Measurements from ENCODE around the gene VAMP2. TPM values are rescaled to one million over a fixed set of nuclear protein-coding genes. Genes with fewer than 3 reads are reported as not detected.

The VAMP2 gene
- total RNA-seq, 2 experiments from 2014 or later = 116 to 118 TPM

DNA sequence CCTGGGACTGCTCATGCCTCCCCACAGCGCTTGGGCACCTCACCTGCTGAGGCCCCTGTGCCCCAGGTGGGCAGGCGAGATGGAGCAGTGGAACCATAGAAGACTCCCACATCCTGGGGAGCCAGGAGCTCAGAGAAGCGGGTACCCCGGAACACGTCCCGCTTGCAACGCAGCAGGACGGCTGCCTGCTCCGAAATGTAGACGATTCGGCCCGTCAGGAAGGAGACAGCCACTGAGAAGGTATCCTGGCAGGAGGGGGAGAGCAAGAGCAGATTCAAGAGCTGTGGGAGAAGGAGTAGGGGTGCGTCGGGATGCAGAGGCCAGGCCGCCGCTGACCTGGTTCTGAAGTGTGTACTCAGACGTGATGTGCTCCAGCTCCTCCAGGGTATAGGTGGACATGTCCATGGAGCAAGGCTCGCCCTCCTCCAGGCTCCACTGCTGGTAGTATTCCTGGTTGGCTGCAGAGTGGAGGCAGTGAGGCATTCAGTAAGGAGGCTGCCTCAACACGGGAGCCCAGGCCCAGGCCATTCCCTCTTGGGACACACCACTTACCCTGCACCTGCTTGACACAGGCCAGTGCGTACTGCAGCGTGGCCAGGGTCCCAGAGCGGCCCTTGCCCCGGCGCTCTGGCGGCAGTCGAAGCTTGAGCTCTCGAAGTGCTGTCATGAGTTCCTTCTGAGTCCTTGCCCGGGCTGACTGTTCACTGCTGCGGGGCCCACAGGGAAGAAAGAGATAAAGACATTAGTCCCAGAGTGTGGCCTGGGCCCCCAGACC is 13.1 kb downstream of the VAMP2 start:
- H3K4me1 Mint-ChIP-seq = peaks cover 27% of the 10 kb centered on the region
- H3K27me3 Mint-ChIP-seq = no peaks in the 10 kb centered on the region
- no peak overlapping the region for H3K4me3 Mint-ChIP-seq
- H3K36me3 Mint-ChIP-seq = peaks cover 11% of the 10 kb centered on the region
- DNase-seq (no peak), ATAC-seq (ENCODE audit: low read depth) (no peak)
- H3K9me3 Mint-ChIP-seq = no peaks in the 10 kb centered on the region
- no peak overlapping the region for H3K27ac Mint-ChIP-seq
- POLR2A ChIA-PET = interaction anchor here (0.5 to 2.1 kb wide), 3 partner anchors 14 to 622 kb away, joined by 3 to 11 read pairs (median 3); no protein-coding TSS in a partner anchor

DNA sequence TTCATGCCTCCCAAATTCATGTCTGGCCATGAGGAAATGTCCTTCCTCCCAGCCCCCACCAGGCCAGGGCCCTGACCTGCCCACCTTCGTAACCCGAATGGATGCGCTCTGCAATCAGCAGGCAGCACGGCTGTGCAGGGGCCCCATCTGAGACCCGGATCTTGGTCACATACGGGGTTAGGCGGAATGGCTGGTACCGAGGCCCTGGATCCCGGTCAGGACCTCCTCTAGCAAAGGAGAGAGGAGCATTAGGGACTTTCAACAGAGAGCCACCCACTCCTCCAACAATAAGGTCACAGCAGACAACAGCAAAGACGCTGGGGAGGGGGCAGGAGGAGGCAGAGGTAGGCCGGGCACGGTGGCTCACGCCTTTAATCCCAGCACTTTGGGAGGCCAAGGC is 14.2 kb downstream of the VAMP2 start:
- Mint-ChIP-seq H3K9me3 (no peaks in the 10 kb centered on the region), H3K27ac (no peak overlapping the region), H3K27me3 (no peaks in the 10 kb centered on the region), H3K4me3 (no peak overlapping the region), H3K36me3 (peaks cover 15% of the 10 kb centered on the region), H3K4me1 (peaks cover 21% of the 10 kb centered on the region)
- no peak for DNase-seq
- no peak for ATAC-seq (ENCODE audit: low read depth)
- POLR2A ChIA-PET = interaction anchor here (1.4 kb wide), 1 partner anchor 8 kb away, joined by 5 read pairs; no protein-coding TSS in a partner anchor

DNA sequence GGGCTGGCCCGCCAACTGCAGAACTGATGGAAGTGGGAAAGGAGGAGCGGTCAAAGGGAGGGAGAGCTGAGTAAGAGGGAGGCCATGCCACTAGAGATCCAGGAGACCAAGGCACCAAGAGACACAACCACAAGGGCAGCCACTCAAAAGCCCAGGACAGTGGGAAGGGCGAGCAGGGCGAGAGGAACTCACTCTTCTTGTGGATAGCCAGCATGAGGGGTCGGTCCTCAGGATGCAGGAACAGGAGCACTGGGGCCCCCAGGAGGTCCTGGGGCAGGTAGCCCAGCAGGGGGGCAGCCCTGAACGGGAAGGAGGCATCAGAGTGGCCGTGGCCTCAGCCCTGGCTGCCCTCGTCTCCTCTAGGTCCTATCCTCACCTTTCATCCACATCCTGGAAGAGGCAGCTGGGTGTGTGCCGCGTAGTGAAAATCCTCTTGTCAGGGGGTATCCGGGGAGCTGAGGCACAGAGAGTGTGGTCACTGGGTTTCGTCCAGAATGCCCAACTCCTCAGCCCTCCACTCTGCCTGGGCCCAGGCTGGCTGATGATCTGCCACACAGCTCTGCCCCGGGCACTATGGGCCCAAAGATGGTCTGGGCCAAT is 14.8 kb downstream of the VAMP2 start:
- H3K9me3 Mint-ChIP-seq = no peaks in the 10 kb centered on the region
- H3K4me3 Mint-ChIP-seq = no peak overlapping the region
- POLR2A ChIA-PET = interaction anchor here (1.1 to 1.4 kb wide), 2 partner anchors 9 to 82 kb away, joined by 3 to 5 read pairs; no protein-coding TSS in a partner anchor
- peaks cover 14% of the 10 kb centered on the region for H3K4me1 Mint-ChIP-seq
- no peaks in the 10 kb centered on the region for H3K27me3 Mint-ChIP-seq
- DNase-seq = no peak
- ATAC-seq (ENCODE audit: low read depth) = no peak
- no peak overlapping the region for H3K27ac Mint-ChIP-seq
- peaks cover 15% of the 10 kb centered on the region for H3K36me3 Mint-ChIP-seq

DNA sequence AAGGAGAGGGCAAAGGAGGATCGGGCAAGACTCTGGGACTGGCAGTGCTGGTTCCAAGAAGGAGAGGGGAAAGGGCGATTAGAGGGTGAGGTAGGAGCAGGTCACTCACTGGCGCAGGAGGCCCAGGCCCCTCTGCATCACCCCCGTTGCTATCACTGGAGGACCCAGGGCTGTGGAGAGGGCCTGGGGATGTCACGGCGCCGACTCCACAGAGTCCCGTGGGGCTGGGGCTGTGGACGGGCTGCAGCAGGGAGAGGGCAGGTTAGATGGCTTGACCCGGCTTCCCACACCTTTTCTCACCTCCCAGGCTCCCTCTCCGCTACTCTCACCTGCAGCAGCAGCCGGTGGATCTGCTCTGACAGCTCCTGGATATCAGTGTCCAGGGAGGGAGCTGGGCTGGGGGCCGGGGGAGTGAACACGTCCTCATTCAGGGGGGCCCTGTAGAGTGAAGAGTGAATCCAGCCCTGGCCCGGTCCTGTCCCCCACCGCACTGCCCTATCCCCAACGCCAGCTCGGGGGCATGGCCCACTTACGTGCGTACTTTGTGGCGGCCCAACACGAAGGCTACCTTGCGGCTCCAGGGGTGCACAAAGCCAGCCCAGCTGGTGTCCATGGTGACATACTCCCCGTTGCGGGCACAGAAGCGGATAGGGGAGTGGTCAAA is 15.5 kb downstream of the VAMP2 start:
- no peak overlapping the region for H3K27ac Mint-ChIP-seq
- peaks cover 8% of the 10 kb centered on the region for H3K4me1 Mint-ChIP-seq
- no peak overlapping the region for H3K4me3 Mint-ChIP-seq
- no peaks in the 10 kb centered on the region for H3K9me3 Mint-ChIP-seq
- H3K36me3 Mint-ChIP-seq = peaks cover 15% of the 10 kb centered on the region
- POLR2A ChIA-PET = interaction anchor here (1.1 to 1.4 kb wide), 2 partner anchors 9 to 83 kb away, joined by 3 to 5 read pairs; no protein-coding TSS in a partner anchor
- H3K27me3 Mint-ChIP-seq = no peaks in the 10 kb centered on the region
- no peak for DNase-seq
- ATAC-seq (ENCODE audit: low read depth) = no peak

DNA sequence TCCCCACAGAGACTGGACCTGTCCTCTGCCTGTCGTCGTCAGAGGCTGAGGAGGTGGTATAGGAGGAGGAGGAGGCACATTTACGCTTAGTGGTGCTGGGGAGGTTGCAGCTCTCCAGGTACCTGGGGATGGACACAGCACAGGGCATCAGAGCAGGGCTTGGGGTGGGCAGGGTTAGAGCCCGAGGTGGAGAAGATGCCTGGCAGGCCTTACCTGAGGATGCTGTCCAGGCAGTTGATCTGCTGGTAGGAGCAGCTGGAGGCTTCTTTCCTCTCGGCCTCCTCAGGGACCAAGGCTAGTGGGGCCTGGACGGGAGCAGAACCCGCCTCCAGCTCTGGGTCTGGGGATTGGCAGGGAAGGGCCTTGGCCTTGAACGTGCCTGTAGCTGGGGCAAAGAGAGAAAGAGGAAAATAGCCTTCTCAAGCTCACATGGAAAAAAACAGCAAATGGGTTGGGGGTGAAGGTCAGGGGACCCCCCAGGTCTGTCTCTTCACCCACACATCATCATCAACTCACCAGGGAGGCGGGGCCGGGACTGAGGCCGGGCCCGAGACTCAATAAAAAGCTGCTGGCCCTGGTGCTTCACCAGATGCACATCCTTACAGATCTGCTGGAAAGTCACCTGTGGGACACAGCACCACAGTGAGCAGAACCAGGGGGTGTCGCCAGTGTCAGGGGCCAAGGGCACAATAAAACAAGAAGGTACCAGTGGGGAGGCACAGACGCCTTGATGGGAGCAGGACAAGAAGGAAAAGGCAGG is 16.2 kb downstream of the VAMP2 start:
- Mint-ChIP-seq H3K36me3 (peaks cover 15% of the 10 kb centered on the region), H3K27ac (peak overlapping the region; percentile 17), H3K4me1 (peaks cover 6% of the 10 kb centered on the region), H3K9me3 (no peaks in the 10 kb centered on the region), H3K4me3 (no peak overlapping the region), H3K27me3 (no peaks in the 10 kb centered on the region)
- DNase-seq (no peak), ATAC-seq (ENCODE audit: low read depth) (no peak)
- POLR2A ChIA-PET = interaction anchor here (1.1 kb wide), 1 partner anchor 84 kb away, joined by 3 read pairs; no protein-coding TSS in a partner anchor

DNA sequence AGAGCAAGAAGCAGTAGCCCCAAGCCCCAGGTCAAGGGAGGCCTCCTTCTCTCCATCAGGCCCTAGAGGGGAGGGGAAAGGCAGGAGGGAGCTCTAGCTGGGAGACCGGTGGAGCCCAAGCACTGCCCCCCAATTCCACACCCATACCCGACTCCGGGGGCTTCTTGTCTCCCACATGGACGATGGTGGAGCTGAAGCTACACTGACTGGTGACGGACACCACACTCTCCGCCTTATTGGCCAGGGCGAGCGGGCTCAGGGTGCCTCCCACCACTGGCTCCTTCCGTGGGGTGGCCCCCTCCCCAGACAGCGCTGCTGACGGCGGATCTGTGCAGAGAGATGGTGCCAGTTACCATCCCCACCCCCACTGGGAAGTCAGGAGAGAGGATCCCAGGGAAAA is 16.9 kb downstream of the VAMP2 start:
- Mint-ChIP-seq H3K9me3 (no peaks in the 10 kb centered on the region), H3K27ac (no peak overlapping the region), H3K4me1 (peaks cover 4% of the 10 kb centered on the region), H3K36me3 (peaks cover 15% of the 10 kb centered on the region), H3K4me3 (no peak overlapping the region), H3K27me3 (no peaks in the 10 kb centered on the region)
- no peak for ATAC-seq (ENCODE audit: low read depth)
- POLR2A ChIA-PET = interaction anchor here (0.7 kb wide), 1 partner anchor 20 kb away, joined by 5 read pairs; no protein-coding TSS in a partner anchor
- no peak for DNase-seq

DNA sequence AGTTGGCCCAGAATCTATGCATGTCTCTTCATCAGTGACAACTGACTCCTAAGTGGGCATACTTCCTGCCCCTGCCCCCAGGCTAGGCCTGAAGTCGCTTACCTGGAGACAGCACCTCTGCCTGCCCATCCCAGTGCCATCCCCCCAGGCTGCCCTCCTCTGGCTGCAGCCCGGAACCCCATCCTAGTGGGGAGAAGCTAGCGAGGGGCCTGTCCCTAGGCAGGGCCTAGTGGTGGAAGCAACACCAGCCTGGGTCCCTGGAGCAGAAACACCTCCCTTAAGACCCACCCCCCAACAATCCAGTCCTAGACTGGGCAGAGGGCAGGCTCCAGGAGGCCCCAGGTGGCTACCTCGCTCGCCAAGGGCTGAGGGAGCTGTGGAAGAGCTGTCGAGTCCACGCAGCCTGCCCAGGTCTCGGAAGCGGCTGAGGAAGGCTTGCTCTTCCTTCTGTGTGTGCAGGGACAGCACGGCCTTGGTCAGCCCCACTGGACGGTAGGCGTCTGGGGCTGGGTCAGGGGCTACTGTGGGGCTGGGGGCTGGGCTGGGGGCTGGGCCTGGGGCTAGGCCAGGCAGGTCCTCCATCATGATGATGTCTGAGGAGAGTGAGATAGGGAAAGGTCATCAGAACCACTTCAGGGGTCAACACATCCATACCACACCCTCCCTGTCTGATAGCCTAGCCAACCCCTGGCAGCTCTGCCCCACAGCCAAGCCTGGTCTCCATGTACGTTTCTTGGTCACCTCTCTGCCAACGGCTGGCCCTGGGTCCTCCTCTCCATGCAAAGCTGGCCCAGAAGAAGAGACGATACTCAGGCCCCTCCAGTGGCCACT is 18.1 kb downstream of the VAMP2 start:
- no peak overlapping the region for H3K4me3 Mint-ChIP-seq
- DNase-seq (no peak), ATAC-seq (ENCODE audit: low read depth) (no peak)
- H3K9me3 Mint-ChIP-seq = no peaks in the 10 kb centered on the region
- no peaks in the 10 kb centered on the region for H3K27me3 Mint-ChIP-seq
- H3K27ac Mint-ChIP-seq = no peak overlapping the region
- POLR2A ChIA-PET = interaction anchor here (1.0 to 1.8 kb wide), 2 partner anchors 9 to 28 kb away, joined by 3 to 4 read pairs; no protein-coding TSS in a partner anchor
- H3K4me1 Mint-ChIP-seq = peaks cover under 1% of the 10 kb centered on the region
- H3K36me3 Mint-ChIP-seq = peaks cover 15% of the 10 kb centered on the region

DNA sequence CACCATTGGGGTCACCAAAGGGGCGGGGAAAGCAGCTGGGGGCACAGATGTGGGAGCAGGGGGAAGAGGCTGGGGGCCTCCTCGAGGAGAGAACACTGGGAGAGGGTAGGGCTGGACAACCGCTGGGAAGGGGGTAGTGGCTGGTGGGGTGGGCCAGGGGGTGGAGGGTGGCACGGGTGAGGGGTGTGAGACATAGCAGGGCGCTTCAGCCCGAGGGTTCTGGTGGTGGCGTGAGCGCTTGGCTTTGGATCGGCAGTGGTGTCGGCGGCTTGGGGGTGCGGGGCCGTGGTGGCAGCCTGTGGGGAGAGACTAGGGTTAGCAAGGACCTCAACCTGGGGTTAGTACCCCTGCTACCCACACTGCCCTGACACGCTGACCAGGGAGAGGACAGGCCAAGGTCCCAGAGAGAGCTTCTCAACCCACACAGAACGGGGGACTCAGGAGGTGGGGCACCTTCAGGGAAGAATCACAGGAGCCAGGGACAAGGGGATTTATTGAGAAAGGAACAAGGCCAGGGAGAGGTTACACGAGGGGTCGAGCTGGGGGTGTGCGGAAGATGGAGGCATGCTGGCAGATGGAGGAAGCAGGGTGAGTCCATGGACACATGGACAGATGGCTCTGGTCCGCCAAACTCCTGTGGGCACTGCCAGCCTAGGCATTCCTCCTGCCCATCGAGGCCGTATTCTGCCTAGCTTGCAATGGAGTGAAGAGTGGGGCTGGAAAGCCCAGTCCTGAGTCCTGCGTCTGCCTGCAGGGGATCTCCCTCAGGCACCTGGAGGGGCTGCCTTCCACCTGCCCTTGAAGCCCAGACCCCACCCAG is 19.0 kb downstream of the VAMP2 start:
- DNase-seq (no peak), ATAC-seq (ENCODE audit: low read depth) (no peak)
- no peak overlapping the region for H3K27ac Mint-ChIP-seq
- H3K4me1 Mint-ChIP-seq = peaks cover 4% of the 10 kb centered on the region
- no peak overlapping the region for H3K4me3 Mint-ChIP-seq
- H3K27me3 Mint-ChIP-seq = no peaks in the 10 kb centered on the region
- H3K36me3 Mint-ChIP-seq = peaks cover 13% of the 10 kb centered on the region
- POLR2A ChIA-PET = interaction anchor here (1.0 to 1.8 kb wide), 2 partner anchors 10 to 29 kb away, joined by 3 to 4 read pairs; no protein-coding TSS in a partner anchor
- H3K9me3 Mint-ChIP-seq = no peaks in the 10 kb centered on the region

DNA sequence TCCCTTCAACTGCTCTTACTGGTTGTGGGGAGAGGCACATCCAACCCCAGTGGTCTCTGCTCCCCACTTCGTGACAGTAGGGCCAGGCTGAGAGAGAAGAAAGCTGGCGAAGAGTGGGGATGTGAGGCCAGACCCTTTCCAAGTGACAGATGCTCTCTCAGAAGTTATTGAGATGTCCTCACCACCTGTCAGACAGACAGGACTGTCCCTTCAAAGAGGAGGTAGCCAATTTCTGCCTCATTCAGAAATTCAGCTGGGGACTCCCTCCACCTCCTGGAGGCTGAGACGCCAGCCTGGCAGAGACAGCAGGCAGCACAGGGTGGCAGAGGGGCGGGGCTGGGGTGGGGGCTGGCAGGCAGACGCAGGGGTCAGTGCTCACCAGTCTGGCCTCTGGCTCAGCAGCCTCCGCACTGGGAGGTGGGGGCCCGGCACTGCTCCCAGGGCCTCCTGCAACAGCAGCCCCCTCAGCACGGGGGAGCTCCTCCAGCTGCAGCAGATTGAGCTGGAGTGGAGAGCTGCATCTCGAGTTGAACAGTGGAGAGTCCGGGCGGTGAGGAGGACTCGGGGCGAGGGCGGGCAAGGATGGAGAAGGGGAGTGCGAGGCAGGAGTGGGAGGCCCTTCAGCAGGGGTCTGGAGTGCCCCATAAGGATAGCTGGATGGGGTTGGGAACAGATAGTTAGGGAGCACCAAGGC is 19.7 kb downstream of the VAMP2 start:
- no peak overlapping the region for H3K27ac Mint-ChIP-seq
- no peak overlapping the region for H3K4me3 Mint-ChIP-seq
- POLR2A ChIA-PET = interaction anchor here (1.8 kb wide), 1 partner anchor 30 kb away, joined by 5 read pairs; no protein-coding TSS in a partner anchor
- ATAC-seq (ENCODE audit: low read depth) (no peak), DNase-seq (no peak)
- peaks cover 4% of the 10 kb centered on the region for H3K4me1 Mint-ChIP-seq
- H3K27me3 Mint-ChIP-seq = no peaks in the 10 kb centered on the region
- H3K9me3 Mint-ChIP-seq = no peaks in the 10 kb centered on the region
- peaks cover 13% of the 10 kb centered on the region for H3K36me3 Mint-ChIP-seq

DNA sequence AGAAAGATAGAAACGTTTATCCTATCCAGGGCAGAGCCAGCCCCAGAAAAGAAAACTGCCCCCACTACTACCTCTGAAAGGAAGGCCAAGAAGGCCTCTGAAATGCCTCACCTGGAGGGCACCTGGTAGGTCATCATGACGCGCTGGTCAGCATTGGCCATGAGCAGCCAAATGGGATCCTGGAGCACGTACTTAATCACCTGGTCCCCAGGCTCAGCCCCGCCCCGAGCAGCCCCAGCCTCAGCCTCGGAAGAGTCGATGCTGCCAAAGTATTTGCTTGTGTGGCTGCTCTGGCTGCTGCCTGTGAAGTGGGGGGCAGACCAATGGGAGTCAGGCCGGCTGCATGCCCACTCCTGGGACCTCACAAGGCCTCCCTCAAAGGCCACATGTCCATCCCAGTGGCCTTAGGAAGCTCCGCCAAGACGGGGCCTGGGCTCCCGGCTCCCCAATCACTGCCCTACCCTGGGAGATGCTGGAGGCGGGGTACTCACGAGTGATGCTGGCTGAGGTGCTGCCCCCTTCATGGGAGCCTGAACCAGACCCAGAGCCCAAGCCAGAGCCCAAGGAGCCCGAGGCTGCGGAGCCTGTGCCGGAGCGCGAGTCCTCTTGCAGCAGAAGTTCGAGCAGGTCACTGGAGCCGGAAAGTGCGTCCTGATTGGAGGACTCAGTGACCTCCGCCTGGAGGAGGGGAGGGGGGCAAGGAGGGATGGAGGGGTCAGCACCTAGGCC is 20.4 kb downstream of the VAMP2 start:
- DNase-seq (no peak), ATAC-seq (ENCODE audit: low read depth) (no peak)
- POLR2A ChIA-PET = interaction anchor here (1.8 kb wide), 1 partner anchor 31 kb away, joined by 5 read pairs; no protein-coding TSS in a partner anchor
- no peaks in the 10 kb centered on the region for H3K27me3 Mint-ChIP-seq
- H3K4me1 Mint-ChIP-seq = peaks cover 4% of the 10 kb centered on the region
- no peak overlapping the region for H3K4me3 Mint-ChIP-seq
- peaks cover 10% of the 10 kb centered on the region for H3K36me3 Mint-ChIP-seq
- no peaks in the 10 kb centered on the region for H3K9me3 Mint-ChIP-seq
- no peak overlapping the region for H3K27ac Mint-ChIP-seq

Measured in activated naive CD8-positive, alpha-beta T cell treated with anti-CD3 and anti-CD28 coated beads, Interleukin-2, amount 10 ng/mL, durations not matched to agents 7 days and 5 days (primary cell).